Cardiac muscle cell (in vitro differentiated cells and primary cell): ENCODE data around the gene CDK5RAP2. TPM values are rescaled to one million over a fixed set of nuclear protein-coding genes. Genes with fewer than 3 reads are reported as not detected.

Source experiments
- DNase-seq, 2 donors: peaks; one replicate each; pipeline versions ENCODE4 v3.0.0 to v3.0.0-alpha.2; 2010 to 2017; ENCODE audit warnings: low read depth in 1 of 2, low spot score in 1 of 2
- H3K27ac ChIP-seq: fragments of 200-600 bp; sonication (generic); 2 replicates; pipeline ENCODE4 v1.5.1; 2016
- H3K27me3 ChIP-seq: fragments of 200-600 bp; sonication (generic); 2 replicates; pipeline ENCODE4 v1.6.0; 2016; ENCODE audit warnings: control low read depth
- H3K36me3 ChIP-seq: fragments of 200-600 bp; sonication (generic); 2 replicates; pipeline ENCODE4 v1.5.1; 2016; ENCODE audit warnings: control low read depth
- H3K4me1 ChIP-seq: fragments of 200-600 bp; sonication (generic); 2 replicates; pipeline ENCODE4 v1.8.1; 2017; ENCODE audit warnings: low read depth, mild to moderate bottlenecking, mixed run types
- H3K4me3 ChIP-seq: fragments of 200-600 bp; sonication (generic); 2 replicates; pipeline ENCODE4 v1.5.1; 2016; ENCODE audit warnings: mild to moderate bottlenecking
- H3K9me3 ChIP-seq: fragments of 200-600 bp; sonication (generic); 2 replicates; pipeline ENCODE4 v1.5.1; 2017; ENCODE audit warnings: low read depth, mild to moderate bottlenecking, control low read depth
- polyA plus RNA-seq: library from polyadenylated mRNA; unstranded; fragments of >200 nt; fragmentation: Nextera tagmentation; extraction: Ambion mirVana; gene quantifications from 2 replicates; pipeline ENCODE4 v1.2.1, GENCODE V29; 2016
- total RNA-seq: library from RNA; depleted of rRNA; stranded (reverse); fragments of >200 nt; gene quantifications from 2 replicates; pipeline ENCODE4 v1.2.3, GENCODE V29; 2016
- TF ChIP-seq, protein P1 (sequence below): IDR thresholded peaks from 2 replicates; pipeline ENCODE4 v1.5.1; 2012; ENCODE audit warnings: low read depth, mild to moderate bottlenecking, low read length

The CDK5RAP2 gene
- total and polyA plus RNA-seq, 2 experiments from 2014 or later = 33.5 to 60.4 TPM

GRCh38 chr9:120583958-120584369 is 4.0 kb upstream of the CDK5RAP2 start:
- H3K4me1 ChIP-seq = no peaks in the 10 kb centered on the region
- H3K9me3 ChIP-seq = no peaks in the 10 kb centered on the region
- H3K27ac ChIP-seq = no peak overlapping the region
- peak in 1 of 2 donors; percentile 92 for DNase-seq
- TF ChIP-seq, protein P1, sequence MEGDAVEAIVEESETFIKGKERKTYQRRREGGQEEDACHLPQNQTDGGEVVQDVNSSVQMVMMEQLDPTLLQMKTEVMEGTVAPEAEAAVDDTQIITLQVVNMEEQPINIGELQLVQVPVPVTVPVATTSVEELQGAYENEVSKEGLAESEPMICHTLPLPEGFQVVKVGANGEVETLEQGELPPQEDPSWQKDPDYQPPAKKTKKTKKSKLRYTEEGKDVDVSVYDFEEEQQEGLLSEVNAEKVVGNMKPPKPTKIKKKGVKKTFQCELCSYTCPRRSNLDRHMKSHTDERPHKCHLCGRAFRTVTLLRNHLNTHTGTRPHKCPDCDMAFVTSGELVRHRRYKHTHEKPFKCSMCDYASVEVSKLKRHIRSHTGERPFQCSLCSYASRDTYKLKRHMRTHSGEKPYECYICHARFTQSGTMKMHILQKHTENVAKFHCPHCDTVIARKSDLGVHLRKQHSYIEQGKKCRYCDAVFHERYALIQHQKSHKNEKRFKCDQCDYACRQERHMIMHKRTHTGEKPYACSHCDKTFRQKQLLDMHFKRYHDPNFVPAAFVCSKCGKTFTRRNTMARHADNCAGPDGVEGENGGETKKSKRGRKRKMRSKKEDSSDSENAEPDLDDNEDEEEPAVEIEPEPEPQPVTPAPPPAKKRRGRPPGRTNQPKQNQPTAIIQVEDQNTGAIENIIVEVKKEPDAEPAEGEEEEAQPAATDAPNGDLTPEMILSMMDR = no peak
- H3K27me3 ChIP-seq = no peaks in the 10 kb centered on the region
- H3K36me3 ChIP-seq = no peaks in the 10 kb centered on the region
- no peak overlapping the region for H3K4me3 ChIP-seq

DNA sequence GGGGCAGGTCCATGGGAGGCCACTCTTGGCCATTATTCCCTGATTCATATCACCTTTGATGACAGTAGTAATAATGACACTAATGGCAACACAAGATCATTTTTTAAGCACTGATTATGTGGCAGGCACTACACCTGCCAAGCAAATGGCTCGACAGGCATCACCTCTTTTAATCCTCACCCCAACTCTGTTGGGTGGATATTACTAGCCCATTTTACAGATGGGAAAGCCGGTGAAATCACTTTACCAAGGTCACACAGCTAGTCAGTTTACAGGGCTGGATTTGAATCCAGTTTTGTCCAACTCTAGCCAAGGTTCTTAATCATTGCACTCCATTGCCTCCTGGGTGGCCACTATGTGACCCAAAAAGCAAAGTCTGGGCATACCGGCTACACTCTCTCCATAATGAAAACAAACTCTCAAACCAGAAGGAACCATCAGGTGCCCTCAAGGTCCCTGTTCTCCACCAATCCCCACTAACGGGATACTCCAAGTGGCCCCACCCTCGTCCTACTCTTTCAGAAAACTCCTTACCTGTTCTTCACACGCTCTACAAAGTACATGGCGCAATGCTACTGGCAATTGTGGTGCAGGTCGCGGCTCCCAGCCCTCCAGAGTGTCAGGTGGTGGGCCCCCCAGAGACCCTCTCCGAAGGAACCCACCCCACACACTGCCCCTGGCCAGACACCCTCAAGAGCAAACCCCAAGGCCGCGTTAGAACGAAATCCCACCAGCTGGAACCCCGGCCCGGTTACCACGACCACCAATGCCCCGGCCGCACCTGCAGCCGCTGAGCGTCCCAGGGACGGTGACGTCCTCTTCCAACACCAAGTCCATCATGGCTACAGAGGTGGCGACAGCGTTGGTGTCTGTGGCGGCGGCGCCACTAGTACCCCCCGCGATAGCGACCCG is 572 bp downstream of the CDK5RAP2 start:
- H3K27ac ChIP-seq = peak overlapping the region; percentile 75
- no peaks in the 10 kb centered on the region for H3K4me1 ChIP-seq
- no peaks in the 10 kb centered on the region for H3K9me3 ChIP-seq
- H3K36me3 ChIP-seq = no peaks in the 10 kb centered on the region
- TF ChIP-seq, protein P1 = no peak
- DNase-seq = no peak
- no peaks in the 10 kb centered on the region for H3K27me3 ChIP-seq
- peak overlapping the region; percentile 81 for H3K4me3 ChIP-seq

DNA sequence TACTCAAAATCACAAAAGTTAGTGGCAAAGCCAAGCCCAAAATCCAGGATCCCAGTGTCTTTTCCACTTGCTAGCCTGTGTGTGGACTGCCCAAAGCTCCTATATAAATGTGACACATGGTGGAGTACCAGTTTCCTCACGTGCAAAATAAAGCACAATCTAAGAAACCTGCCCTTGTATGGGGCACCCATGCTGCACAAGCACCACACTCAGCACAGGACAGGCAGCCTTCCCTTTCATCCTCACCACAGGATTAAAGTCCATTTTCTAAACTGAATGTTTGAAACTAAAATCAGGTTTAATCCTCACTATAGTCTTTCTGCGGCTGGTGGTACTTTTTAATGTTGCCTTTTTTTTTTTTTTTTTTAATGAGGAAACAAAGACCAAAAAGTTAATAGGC is 5.5 kb downstream of the CDK5RAP2 start:
- Histone ChIP-seq H3K36me3 (peaks cover 20% of the 10 kb centered on the region), H3K9me3 (no peaks in the 10 kb centered on the region), H3K27ac (no peak overlapping the region), H3K4me3 (no peak overlapping the region), H3K4me1 (no peaks in the 10 kb centered on the region), H3K27me3 (no peaks in the 10 kb centered on the region)
- DNase-seq = no peak
- TF ChIP-seq, protein P1 = no peak

GRCh38 chr9:120572472-120572871 is 7.5 kb downstream of the CDK5RAP2 start:
- DNase-seq = no peak
- H3K36me3 ChIP-seq = peaks cover 36% of the 10 kb centered on the region
- H3K9me3 ChIP-seq = no peaks in the 10 kb centered on the region
- H3K4me1 ChIP-seq = no peaks in the 10 kb centered on the region
- H3K27ac ChIP-seq = no peak overlapping the region
- H3K27me3 ChIP-seq = no peaks in the 10 kb centered on the region
- H3K4me3 ChIP-seq = no peak overlapping the region
- TF ChIP-seq, protein P1 = no peak

DNA sequence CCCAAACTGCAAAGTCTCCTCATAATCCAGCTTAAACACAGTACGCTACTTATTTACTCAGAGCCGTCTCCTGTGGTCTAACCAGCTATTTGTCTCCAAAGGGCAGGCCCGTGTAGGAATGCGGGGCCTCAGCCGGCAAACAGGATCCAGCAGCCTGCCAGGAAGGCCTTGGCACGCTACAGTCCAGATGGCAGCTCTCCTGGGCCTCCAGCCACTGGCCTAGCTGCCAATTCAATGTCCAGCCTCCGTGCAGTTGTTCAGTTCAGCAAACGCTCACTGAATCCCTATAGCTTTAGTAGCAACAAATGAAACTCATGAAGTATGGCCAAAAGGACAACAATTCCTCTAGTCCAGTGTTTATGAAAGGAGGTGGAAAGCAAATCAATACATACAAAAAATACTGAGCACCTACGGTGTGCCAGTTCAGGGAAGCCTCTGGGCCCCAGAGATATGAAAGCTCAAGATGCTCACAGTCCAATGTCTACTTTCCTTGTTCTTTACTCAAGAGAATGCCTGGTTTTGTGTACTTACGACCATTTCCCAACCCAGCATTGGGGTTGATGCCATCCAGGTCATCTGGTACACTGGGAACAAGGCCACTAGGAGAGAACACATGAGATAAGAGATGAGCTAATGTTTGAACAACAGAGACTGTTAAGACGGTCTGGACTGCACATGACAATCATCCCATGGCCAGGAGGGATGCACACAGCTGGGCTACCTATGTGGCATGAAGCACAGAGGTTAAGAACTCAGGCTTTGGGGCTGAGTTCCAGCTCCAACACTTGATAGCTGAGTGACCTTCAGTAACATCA is 8.3 kb downstream of the CDK5RAP2 start:
- no peaks in the 10 kb centered on the region for H3K9me3 ChIP-seq
- peak in 1 of 2 donors; percentile 51 for DNase-seq
- TF ChIP-seq, protein P1 = no peak
- H3K4me1 ChIP-seq = no peaks in the 10 kb centered on the region
- peaks cover 41% of the 10 kb centered on the region for H3K36me3 ChIP-seq
- no peaks in the 10 kb centered on the region for H3K27me3 ChIP-seq
- no peak overlapping the region for H3K4me3 ChIP-seq
- H3K27ac ChIP-seq = no peak overlapping the region
